Left ventricle myocardium inferior (tissue), 1 donor: ENCODE measurements around the gene BBS9. TPM values are rescaled to one million over a fixed set of nuclear protein-coding genes. Genes with fewer than 3 reads are reported as not detected.

Source experiments
- DNase-seq: peaks from one replicate; pipeline ENCODE4 v3.0.0-alpha.2; 2020
- H3K27ac ChIP-seq: fragments of 200-600 bp; replicated peaks from 2 replicates; pipeline ENCODE4 v1.8.0; 2021
- H3K27me3 ChIP-seq: fragments of 200-600 bp; 2 replicates; pipeline ENCODE4 v1.8.0; 2021; ENCODE audit warnings: low read depth
- H3K36me3 ChIP-seq: fragments of 200-600 bp; 2 replicates; pipeline ENCODE4 v1.8.0; 2021
- H3K4me1 ChIP-seq: fragments of 200-600 bp; 2 replicates; pipeline ENCODE4 v1.8.0; 2021
- H3K4me3 ChIP-seq: fragments of 200-600 bp; 2 replicates; pipeline ENCODE4 v1.8.0; 2021; ENCODE audit warnings: mild to moderate bottlenecking, moderate library complexity
- H3K9me3 ChIP-seq: fragments of 200-600 bp; replicated peaks from 2 replicates; pipeline ENCODE4 v1.8.0; 2021
- intact Hi-C: fragments of 100-400 bp; cut with micrococcal nuclease; formaldehyde crosslinking; loops from one replicate; pipeline ENCODE4 v1.11.0; 2022
- total RNA-seq: library from RNA; stranded (reverse); fragmentation: NEBNext Ultra II Directional; extraction: Animal tissue kit (Norgen Biotek cat#: 25700); gene quantifications from one replicate; pipeline ENCODE4 v1.2.1, GENCODE V29; 2021
- TF ChIP-seq, protein P1 (sequence below): fragments of 200-600 bp; IDR thresholded peaks from 2 replicates; pipeline ENCODE4 v1.8.0; 2021; ENCODE audit warnings: antibody characterized with exemption, mild to moderate bottlenecking, borderline replicate concordance
- donor health status: DM: no; HTN: yes; CAD: no; lungs with severe emphysema.

BBS9 gene
- total RNA-seq, 1 donor from 2014 or later, result 13.7 TPM

DNA sequence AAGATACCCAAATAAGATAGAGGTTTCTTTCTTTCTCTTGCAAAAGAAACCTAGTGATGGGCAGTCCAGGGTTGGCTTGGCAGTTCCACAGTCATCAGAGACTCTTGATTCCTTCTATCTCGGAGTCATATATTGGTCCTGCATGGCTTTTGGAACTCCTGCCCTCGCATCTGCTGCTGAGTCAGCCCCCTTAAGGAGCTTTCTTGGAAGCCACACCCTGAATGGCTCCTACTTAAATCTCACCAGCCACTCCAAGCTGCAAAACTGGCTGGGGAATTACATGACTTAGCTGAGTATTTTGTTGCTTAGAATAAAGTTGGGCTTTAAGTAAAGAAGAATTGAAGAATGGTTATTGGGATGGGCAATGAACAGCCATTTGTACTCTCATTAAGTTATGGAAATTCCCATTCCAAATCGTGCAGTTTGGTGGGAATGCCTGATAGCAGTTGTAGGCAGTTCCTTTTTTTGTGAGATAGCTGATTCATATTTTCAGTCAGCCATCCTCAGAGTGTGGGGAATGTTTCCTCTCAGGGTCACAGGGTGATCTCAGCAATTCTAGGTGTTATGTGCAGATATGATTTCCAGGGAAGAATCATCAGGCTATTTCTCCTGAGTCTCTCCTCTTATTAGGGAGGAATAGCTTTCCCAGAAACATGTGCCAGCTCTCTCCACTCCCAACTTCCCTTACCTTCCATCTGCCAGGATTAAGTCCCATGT is 209.9 kb downstream of the BBS9 start:
- no peak overlapping the region for H3K27ac ChIP-seq
- peaks cover 4% of the 10 kb centered on the region for H3K36me3 ChIP-seq
- no peak for DNase-seq
- no peak overlapping the region for H3K4me3 ChIP-seq
- H3K9me3 ChIP-seq, result no peaks in the 10 kb centered on the region
- H3K4me1 ChIP-seq, result no peaks in the 10 kb centered on the region
- TF ChIP-seq, protein P1, sequence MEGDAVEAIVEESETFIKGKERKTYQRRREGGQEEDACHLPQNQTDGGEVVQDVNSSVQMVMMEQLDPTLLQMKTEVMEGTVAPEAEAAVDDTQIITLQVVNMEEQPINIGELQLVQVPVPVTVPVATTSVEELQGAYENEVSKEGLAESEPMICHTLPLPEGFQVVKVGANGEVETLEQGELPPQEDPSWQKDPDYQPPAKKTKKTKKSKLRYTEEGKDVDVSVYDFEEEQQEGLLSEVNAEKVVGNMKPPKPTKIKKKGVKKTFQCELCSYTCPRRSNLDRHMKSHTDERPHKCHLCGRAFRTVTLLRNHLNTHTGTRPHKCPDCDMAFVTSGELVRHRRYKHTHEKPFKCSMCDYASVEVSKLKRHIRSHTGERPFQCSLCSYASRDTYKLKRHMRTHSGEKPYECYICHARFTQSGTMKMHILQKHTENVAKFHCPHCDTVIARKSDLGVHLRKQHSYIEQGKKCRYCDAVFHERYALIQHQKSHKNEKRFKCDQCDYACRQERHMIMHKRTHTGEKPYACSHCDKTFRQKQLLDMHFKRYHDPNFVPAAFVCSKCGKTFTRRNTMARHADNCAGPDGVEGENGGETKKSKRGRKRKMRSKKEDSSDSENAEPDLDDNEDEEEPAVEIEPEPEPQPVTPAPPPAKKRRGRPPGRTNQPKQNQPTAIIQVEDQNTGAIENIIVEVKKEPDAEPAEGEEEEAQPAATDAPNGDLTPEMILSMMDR, result no peak
- intact Hi-C loops, result no loop called here
- no peaks in the 10 kb centered on the region for H3K27me3 ChIP-seq

DNA sequence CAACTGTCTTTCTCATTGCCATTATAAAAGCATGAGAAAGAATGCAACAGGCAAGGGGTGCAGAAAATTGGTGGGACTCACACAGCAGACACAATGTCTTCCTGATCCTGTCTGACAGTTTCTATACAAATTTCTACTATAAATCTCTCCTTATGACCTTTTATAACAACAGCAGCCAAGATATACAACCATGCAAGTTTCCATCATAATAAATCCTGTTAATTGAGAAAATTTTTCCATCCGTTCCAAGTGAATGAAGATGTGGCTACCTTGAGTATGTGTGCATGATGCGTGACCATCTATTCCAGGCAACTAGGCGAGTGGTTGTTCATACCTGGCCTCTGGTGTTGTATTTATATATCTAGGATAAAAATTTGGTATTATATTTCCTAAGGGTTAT is 216.7 kb downstream of the BBS9 start:
- no peak for DNase-seq
- no peak overlapping the region for H3K27ac ChIP-seq
- intact Hi-C loops, result no loop called here
- no peak overlapping the region for H3K4me3 ChIP-seq
- H3K9me3 ChIP-seq, result no peaks in the 10 kb centered on the region
- no peaks in the 10 kb centered on the region for H3K27me3 ChIP-seq
- H3K4me1 ChIP-seq, result no peaks in the 10 kb centered on the region
- peaks cover 23% of the 10 kb centered on the region for H3K36me3 ChIP-seq
- TF ChIP-seq, protein P1, result no peak

DNA sequence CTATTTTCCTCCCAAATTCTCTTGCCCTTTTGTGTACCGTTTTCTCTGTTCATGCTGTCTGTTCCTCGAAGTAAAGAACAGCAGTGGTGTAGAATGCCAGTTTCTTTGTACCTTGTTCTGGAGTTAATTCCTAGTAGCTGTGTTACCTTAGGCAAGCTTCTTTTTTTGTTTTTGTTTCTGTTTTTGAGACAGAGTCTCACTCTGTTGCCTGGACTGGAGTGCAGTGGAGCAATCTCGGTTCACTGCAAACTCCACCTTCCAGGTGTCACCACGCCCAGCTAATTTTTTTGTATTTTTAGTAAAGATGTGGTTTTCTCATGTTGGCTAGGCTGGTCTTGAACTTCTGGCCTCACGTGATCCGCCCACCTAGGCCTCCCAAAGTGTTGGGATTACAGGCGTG is 221.2 kb downstream of the BBS9 start:
- DNase-seq, result no peak
- no peaks in the 10 kb centered on the region for H3K9me3 ChIP-seq
- no peaks in the 10 kb centered on the region for H3K27me3 ChIP-seq

DNA sequence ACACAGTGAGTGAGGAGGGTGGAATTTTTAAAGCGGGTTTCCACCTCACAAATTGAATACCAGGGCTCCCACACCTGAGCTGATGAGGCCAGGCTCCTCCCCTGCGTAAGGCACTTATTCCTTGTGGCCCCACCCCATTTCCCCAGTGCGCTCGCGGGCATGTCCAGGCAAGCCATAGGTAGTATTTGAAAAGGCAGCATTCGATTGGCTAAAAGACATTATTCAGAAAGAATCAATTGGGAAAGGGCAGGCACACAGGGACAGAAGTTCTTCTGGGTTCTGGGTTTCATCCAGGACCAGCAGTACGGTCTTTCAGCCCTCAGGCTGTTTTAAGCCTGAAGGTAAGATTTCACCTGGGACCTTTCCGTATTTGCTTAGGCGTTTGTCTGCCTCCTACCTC is 222.3 kb downstream of the BBS9 start:
- Histone ChIP-seq H3K27me3 (no peaks in the 10 kb centered on the region), H3K27ac (no peak overlapping the region), H3K36me3 (peaks cover 33% of the 10 kb centered on the region), H3K4me3 (no peak overlapping the region), H3K4me1 (no peaks in the 10 kb centered on the region), H3K9me3 (no peaks in the 10 kb centered on the region)
- intact Hi-C loops, result no loop called here
- no peak for DNase-seq
- TF ChIP-seq, protein P1, result no peak

More for the DNA sequence above, 221.2 kb downstream of the BBS9 start:
- intact Hi-C loops, result no loop called here
- H3K36me3 ChIP-seq, result peaks cover 33% of the 10 kb centered on the region
- TF ChIP-seq, protein P1, result no peak
- no peak overlapping the region for H3K27ac ChIP-seq
- no peak overlapping the region for H3K4me3 ChIP-seq
- H3K4me1 ChIP-seq, result no peaks in the 10 kb centered on the region

DNA sequence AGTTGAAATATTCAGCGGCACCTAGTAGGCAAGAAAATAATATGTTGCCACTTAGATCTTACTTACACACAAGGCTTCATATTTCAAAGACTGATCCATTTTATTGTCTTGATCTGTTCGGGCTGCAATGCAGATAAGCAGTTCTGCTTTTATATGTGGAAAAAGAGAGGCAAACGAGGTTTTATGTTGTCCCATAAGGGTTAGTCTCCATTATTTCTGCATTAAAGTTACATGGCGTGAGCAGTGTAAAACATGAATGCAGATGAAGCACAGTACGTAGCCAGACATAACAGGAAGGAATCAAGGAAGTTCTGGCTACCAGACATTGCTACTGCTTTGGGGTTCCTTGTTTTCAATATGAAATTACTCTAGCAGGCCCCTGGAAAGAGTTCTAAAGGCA is 224.8 kb downstream of the BBS9 start:
- TF ChIP-seq, protein P1, result no peak
- no peaks in the 10 kb centered on the region for H3K27me3 ChIP-seq
- H3K4me1 ChIP-seq, result no peaks in the 10 kb centered on the region
- no peaks in the 10 kb centered on the region for H3K9me3 ChIP-seq
- no peak overlapping the region for H3K4me3 ChIP-seq
- no peak for DNase-seq
- intact Hi-C loops, result no loop called here
- H3K36me3 ChIP-seq, result peaks cover 29% of the 10 kb centered on the region
- H3K27ac ChIP-seq, result no peak overlapping the region
